Ammon's horn (tissue), 1 donor: ENCODE data around the gene NTNG1.

Experiments used
- DNase-seq: peaks from one replicate; pipeline ENCODE4 v3.0.0-alpha.2; 2016; ENCODE audit warnings: low spot score

Gene NTNG1

GRCh38 chr1:107512836-107513235 is 372.0 kb downstream of the NTNG1 start:
- no peak for DNase-seq

- DNase-seq = peak; percentile 30
Measured at GRCh38 chr1:107514841-107515240, 374.0 kb downstream of the NTNG1 start.

- no peak for DNase-seq
Measured at GRCh38 chr1:107515702-107516101, 374.9 kb downstream of the NTNG1 start.

GRCh38 chr1:107523061-107523460 is 382.2 kb downstream of the NTNG1 start:
- DNase-seq = no peak

GRCh38 chr1:107523736-107524135 is 382.9 kb downstream of the NTNG1 start:
- DNase-seq = no peak

- no peak for DNase-seq
Measured at GRCh38 chr1:107524301-107524700, 383.5 kb downstream of the NTNG1 start.

GRCh38 chr1:107525145-107525544 is 384.3 kb downstream of the NTNG1 start:
- DNase-seq = no peak

GRCh38 chr1:107525961-107526360 is 385.1 kb downstream of the NTNG1 start:
- DNase-seq = no peak

GRCh38 chr1:107526524-107527198 is 385.8 kb downstream of the NTNG1 start:
- DNase-seq = no peak

- DNase-seq = peak; percentile 74
Measured at GRCh38 chr1:107529511-107530149, 388.8 kb downstream of the NTNG1 start.

- DNase-seq = no peak
Measured at GRCh38 chr1:107530543-107530942, 389.7 kb downstream of the NTNG1 start.

- no peak for DNase-seq
Measured at GRCh38 chr1:107531065-107531908, 390.4 kb downstream of the NTNG1 start.

- DNase-seq = no peak
Measured at GRCh38 chr1:107532318-107532717, 391.5 kb downstream of the NTNG1 start.
